Endothelial cell of umbilical vein (primary cell): ENCODE results near the gene CACNA1E.

Experiments
- CTCF ChIP-seq, 2 donors: IDR thresholded peaks; 1 replicate in 1 of 2; 2 replicates in 1 of 2; pipeline ENCODE4 v1.5.1; 2011; ENCODE audit warnings: low read length in 2 of 2, mild to moderate bottlenecking in 2 of 2, moderate library complexity in 2 of 2, control low read depth in 1 of 2, inconsistent platforms in 1 of 2, low read depth in 1 of 2; ENCODE audit not compliant: insufficient read depth in 1 of 2; ENCODE audit errors: extremely low read depth in 1 of 2
- POLR2A ChIP-seq: IDR thresholded peaks from 2 replicates; pipeline ENCODE4 v1.6.1; 2012; ENCODE audit warnings: low read depth, mild to moderate bottlenecking, control low read depth, low read length
- POLR2AphosphoS5 ChIP-seq: IDR thresholded peaks from 2 replicates; pipeline ENCODE4 v1.6.1; 2012; ENCODE audit warnings: low read depth, mild to moderate bottlenecking, control low read depth, low read length, moderate library complexity; ENCODE audit not compliant: insufficient read depth

GRCh38 chr1:181583598-181583997 lies 100.3 kb downstream of the CACNA1E start:
- TF ChIP-seq POLR2AphosphoS5 (no peak), POLR2A (no peak), CTCF (IDR thresholded peaks at IDR 0.05; ENCODE audit: extremely low read depth in 1 of 2, insufficient read depth in 1 of 2, low read depth in 1 of 2, low read length in 2 of 2) (no peak)
